DMS153 treated with DMSO at 0.1 percent for 48 hours (cell line): ENCODE measurements around the gene ZPBP2.

Source experiments
- DNase-seq: peaks from one replicate; lab custom pipeline; 2025; ENCODE audit not compliant: unreplicated experiment; lab: John Stamatoyannopoulos, UW

The ZPBP2 gene

GRCh38 chr17:39904990-39905288 is 36.9 kb downstream of the ZPBP2 start:
- DNase-seq, result no peak

DNA sequence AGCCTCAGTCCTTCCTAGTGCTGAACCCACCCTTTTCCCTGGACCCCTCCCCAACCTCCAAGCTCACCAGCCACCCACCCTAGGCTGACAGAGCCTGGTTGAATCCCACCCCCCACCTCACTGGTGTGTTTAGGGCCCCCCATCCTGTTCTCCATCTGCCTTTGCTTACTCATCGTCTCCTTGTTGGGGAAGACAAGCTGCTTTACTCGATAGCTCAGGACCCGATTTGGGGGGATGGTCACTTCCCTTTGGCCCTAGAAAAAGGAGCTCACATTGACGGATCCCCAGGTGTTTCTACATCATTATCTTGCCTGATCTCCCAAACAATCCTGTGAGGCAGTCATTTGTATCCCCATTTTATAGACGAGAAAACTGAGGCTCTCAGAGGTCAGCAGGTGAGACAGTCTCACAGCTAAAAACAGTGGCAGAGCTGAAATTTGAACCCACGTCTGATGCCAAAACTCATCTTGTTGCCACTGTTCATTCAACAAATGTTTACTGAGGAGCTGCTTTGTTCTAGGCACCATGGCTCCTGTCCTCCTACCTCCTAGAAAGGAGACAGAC is 40.9 kb downstream of the ZPBP2 start:
- no peak for DNase-seq

- no peak for DNase-seq
Measured at GRCh38 chr17:39913989-39914388, 46.0 kb downstream of the ZPBP2 start.

GRCh38 chr17:39915559-39915958 is 47.6 kb downstream of the ZPBP2 start:
- DNase-seq, result no peak

- DNase-seq, result no peak
Measured at GRCh38 chr17:39916918-39917317, 48.9 kb downstream of the ZPBP2 start.

GRCh38 chr17:39919087-39919683 is 51.2 kb downstream of the ZPBP2 start:
- no peak for DNase-seq

DNA sequence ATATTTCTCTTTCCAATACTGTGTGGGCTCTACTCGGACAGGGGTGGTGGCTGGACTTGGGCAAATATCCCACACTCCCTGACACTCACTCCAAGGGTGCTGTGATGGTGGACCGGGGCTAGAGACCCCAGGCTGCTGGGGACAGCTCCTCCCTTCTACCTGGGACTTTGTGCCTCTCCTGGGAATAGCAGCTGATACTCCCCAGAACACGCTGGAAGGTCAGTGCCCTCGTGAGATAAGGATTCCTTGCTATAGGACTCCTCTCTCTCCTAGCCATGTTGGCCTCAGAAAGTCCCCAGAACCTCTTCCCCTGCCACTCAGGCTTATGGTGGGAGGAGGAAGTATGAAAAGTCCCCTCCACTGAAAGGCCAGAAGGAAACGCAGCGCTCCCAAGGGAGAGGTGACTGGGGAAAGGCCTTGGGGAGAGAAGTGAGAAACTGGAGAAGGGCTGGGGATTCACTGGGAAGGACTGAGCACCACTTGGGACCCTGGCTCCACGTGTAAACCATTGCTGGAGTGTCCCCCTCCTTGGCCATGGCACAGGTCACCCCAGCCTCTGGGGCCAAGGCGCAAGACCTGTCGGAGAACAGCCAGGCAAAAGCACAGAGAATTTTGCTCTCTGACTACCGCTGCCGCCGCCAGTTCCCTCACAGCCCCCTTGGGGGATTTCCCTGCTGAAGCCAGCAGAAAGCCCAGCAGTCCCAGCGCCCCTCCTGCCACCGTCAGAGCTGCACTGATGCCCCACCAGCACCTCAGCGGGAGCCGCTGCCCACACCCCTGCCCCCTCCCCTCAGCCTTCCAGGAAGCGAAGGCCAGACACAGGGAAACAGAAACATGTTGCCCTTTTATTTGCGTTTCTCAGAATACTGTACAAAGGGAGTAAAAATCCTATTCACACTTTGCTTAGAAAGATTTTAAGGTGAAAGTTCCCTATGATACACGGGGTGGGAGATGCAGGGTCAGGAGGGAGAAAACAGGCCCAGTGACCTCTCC is 52.5 kb downstream of the ZPBP2 start:
- no peak for DNase-seq

- no peak for DNase-seq
Measured at GRCh38 chr17:39921323-39921722, 53.3 kb downstream of the ZPBP2 start.

- DNase-seq, result no peak
Measured at GRCh38 chr17:39922006-39922405, 54.0 kb downstream of the ZPBP2 start.

DNA sequence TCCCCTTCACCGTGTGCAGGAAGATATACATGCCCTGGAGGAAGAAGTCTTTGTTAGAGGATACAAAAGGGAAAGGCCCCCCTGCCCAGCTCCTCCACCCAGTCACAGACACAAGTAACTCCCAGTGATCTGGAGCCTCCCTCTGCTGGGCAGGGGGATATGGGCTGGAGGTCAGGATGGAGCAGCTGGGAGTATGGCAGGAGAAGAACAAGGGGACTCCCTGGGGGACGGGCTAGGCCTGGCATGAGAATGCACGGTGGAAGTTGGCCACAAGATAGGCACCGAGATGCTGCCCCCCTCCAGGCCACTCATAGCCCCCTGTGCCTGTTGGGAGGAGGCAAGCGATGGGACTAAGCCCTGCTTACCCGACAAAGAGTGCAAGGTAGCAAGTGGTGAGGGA is 55.2 kb downstream of the ZPBP2 start:
- no peak for DNase-seq

DNA sequence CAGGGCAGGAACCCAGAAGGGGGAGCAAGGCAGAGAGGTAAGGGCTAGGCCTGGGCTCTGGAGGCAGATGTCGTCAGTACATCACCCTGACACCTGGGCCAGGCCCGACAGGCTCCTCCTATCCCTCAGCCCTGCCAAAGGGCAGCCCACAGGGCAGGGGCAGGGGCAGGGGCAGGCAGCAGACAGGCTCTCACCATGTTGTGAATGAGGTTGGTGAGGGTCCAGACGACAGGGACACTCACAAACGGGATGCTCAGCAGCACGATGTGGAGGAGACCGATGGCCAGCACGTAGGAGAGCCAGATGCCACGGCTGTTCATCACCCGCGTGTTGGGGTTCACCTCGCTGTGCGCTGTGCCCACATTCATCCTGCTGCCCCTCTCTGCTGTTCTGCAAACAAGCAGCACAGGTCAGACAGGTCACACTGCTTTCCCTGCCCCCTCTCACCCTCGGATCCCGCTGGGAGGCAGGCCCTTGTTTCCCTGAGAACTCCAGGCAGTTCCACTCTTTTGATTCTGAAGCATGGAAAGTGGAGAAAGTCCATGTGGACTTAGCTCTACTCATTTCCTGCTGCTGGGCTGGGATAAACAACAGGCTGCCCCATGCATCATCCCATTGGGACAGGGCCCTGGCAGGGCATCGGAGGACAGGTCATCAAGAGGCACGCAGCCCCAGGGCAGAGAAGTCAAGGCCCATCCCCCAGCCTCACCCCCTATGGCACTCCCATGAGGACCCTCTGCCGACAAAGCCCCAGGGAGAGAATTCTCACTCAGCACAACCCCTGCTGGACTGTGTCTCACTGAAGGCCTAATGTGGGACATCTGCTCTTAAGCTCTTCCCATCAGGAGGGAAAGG is 56.1 kb downstream of the ZPBP2 start:
- no peak for DNase-seq

GRCh38 chr17:39924691-39925055 is 56.7 kb downstream of the ZPBP2 start:
- no peak for DNase-seq

DNA sequence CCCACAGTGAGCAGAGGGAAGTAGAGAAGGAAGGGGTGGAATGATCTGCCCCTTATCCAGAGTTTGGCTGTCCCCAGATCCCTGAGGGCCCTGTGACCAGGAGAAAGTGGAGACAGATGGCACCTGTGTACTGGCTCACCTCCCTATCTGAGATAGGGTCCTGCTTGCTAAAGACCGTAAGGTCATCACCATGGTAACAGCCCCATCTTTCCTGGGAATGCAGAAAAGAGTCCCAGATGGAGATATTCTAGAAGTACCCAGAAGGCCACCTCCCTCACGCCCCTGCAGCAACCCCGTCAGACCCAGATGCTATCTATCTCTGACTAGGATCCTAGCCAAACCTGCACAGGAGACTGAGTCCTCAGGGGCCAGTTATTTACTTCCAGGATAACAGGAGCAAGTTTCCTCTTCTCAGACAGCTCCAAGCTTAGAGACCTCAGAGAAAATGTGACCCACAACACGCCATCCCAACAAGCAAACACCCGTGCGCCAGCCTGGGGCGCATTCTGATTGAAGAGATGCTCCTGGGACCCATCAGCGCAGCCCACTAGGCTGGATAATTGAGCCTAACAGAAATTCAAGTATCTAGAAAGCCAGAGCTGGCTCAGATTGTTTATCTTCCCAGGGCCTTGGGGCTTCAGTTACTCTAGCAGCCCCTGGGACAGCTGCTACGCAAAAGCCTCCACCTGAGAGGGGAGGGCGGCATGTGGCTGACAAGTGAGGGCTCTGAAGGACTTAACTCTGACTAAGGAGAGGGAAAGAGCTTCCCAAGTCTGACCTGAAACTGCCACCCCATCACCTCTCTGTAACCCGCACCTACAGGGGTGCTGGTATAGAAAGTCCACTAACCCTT is 57.5 kb downstream of the ZPBP2 start:
- no peak for DNase-seq

- no peak for DNase-seq
Measured at GRCh38 chr17:39926135-39926587, 58.2 kb downstream of the ZPBP2 start.

GRCh38 chr17:39926588-39927100 is 58.6 kb downstream of the ZPBP2 start:
- no peak for DNase-seq
